ENCODE measurements around the gene DOC2A.
"Not testable (repeated sequence)": the region's sequence is repeated elsewhere in the genome, so short reads cannot be mapped to it uniquely, and the experiment has no call there.

The DOC2A gene

DNA sequence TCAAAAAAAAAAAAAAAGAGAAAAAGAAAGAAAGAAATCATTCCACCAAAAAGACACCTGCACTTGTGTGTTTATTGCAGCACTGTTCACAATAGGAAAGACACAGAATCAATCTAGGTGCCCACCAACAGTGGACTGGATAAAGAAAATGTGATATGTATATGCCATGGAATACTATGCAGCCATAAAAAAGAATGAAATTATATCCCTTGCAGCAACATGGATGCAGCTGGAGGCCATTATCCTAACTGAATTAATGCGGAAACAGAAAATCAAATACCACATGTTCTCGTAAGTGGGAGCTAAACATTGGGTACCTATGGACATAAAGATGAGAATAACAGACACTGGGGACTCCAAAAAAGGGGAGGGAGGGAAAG is 6.4 kb upstream of the DOC2A start:
- TF ChIP-seq, protein P1, sequence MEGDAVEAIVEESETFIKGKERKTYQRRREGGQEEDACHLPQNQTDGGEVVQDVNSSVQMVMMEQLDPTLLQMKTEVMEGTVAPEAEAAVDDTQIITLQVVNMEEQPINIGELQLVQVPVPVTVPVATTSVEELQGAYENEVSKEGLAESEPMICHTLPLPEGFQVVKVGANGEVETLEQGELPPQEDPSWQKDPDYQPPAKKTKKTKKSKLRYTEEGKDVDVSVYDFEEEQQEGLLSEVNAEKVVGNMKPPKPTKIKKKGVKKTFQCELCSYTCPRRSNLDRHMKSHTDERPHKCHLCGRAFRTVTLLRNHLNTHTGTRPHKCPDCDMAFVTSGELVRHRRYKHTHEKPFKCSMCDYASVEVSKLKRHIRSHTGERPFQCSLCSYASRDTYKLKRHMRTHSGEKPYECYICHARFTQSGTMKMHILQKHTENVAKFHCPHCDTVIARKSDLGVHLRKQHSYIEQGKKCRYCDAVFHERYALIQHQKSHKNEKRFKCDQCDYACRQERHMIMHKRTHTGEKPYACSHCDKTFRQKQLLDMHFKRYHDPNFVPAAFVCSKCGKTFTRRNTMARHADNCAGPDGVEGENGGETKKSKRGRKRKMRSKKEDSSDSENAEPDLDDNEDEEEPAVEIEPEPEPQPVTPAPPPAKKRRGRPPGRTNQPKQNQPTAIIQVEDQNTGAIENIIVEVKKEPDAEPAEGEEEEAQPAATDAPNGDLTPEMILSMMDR (IDR thresholded peaks at IDR 0.05; ENCODE audit: insufficient read depth, missing control alignments): no peak
- no peak for FAIRE-seq
- no peak for DNase-seq (ENCODE audit: insufficient read length, low spot score)

DNA sequence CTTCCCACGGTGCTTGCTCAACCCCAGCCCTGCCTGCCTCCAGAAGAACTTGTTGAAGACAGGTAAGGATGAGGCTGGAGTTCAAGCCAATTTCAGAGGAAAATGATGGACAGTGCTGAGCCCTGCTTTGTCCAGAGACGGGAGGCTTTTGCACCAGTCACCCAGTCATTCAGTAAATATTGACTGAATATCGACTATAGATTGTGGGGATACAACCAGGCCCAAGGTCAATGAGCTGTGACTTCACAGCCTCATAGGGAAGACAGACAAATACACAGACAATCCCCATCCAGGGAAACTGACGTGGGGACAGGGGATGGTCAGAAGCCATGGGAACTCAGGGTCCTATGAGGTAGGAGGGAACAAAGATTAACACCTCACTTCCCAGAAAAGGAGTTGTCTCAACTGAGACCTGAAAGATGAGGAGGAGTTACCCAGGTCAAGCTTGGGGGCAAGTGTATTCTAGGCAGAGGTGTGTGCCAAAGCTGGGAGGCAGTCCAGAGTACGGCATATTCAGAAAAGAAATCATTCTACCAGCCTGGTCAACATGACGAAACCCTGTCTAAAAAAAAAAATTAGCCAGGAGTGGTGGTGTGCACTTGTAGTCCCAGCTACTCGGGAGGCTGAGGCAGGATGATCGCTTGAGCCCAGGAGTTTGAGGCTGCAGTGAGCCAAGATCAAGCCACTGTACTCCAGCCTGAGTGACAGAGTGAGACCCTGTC is 5.9 kb upstream of the DOC2A start:
- TF ChIP-seq, protein P1 (IDR thresholded peaks at IDR 0.05; ENCODE audit: insufficient read depth, missing control alignments): no peak
- no peak for FAIRE-seq

DNA sequence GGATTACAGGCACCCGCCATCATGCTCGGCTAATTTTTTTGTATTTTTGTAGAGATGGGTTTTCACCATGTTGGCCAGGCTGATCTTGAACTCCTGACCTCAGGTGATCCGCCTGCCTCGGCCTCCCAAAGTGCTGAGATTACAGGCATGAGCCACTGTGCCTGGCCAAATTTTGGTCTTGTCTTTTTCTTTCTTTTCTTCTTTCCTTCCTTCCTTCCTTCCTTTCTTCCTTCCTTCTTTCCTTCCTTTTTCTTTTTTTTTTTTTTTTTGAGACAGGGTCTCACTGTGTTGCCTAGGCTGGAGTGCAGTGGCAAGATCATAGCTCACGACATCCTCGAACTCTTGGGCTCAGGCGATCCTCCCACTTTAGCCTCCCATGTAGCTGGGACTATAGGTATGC is 4.6 kb upstream of the DOC2A start:
- not testable (repeated sequence) for FAIRE-seq; DNase-seq (ENCODE audit: insufficient read length, low spot score)

More for the DNA sequence above, 5.9 kb upstream of the DOC2A start:
- no peak for DNase-seq (ENCODE audit: insufficient read length, low spot score)

DNA sequence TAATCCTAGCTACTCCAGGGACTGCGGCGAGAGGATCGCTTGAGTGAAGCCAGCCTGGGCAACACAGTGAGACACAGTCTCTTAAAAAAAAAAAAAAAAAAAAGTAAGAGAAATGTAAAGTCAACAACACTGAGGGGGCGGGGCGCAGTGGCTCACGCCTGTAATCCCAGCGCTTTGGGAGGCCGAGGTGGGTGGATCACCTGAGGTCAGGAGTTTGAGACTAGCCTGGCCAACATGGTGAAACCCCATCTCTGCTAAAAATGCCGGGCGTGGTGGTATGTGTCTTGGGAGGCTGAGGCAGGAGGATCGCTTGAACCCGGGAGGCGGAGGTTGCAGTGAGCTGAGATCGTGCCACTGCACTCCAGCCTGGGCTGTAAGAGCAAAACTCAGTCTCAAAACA is 1.8 kb upstream of the DOC2A start:
- FAIRE-seq; DNase-seq (ENCODE audit: insufficient read length, low spot score): not testable (repeated sequence)

DNA sequence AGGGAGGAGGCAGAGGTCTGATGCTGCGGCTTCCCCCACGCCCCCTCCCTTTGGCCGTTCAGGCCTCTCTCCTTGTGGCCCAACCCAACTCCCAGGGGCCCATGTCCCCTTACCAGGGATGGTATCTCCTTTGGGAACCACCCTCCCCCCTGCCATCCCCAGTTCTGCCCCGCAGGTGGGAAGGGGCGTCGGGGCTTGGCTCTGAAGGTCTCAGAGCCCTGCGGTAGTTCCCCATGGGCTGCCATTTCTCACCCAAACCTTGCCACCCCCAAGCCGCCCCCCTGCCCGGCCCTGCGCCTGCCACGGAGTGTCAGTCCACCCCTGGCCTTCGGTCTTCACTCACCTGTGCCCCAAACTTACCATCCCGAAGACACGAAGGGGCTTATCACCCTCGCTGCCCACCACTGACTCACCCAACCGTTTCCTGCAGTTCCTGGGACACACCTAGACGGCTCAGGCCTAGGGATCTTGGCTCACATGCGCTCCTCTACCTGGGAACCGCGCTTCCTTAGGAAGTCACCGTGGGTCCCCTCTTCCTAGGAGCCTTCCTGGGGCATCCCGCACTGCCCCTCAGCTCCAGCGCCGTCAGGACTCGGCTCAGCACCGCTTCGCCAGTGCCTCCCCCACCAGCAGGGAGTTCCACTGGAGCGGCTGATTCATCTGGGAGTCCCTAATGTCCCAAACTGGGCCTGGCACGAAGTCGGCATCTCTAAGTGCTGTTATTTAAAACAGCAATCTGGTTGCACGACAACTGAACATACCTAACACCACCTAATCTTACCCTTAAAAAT is 1.1 kb upstream of the DOC2A start:
- TF ChIP-seq, protein P1 (IDR thresholded peaks at IDR 0.05; ENCODE audit: insufficient read depth, missing control alignments): no peak
- DNase-seq (ENCODE audit: insufficient read length, low spot score): no peak
- no peak for FAIRE-seq

DNA sequence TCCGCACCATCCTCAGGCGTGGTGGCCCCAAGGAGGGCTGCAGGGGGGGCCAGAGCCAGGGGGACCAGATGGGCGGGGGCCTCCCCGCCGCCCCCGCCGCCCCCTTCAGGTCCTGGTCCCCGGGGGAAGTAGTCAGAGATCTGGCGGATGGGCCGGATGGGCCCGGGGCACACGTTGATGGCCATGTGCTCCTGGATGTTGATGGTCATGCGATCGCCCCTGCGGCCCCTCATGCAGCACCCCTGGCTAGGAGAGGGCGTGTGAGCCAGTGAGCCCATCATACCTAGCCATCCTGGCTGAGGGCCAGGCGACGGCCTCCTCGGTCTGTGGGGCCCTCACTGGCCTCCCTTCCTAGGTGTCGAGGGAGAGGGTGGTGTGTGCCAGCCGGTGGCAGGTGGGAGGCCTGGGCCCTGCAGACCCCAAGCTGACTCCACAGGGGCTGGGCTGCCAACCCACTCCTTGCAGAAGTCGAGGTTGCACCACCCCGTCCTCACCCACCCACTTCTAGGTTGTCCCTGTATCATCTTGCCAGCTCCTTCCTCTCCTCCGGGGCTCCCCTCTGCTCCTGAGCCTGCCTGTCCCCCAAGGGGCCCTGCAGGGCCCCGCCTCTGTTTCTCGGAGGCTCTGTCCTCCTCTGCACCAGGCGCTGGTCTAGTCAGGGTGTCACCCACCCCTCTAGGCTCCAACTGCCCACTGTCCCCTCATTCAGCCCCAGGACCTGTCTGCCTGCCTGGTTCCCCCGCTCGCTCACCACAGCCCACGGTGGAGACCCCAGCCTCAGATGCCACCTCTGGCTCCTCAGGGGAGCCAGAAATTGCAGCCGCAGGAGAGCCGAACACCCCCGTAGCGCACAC is 610 bp downstream of the DOC2A start:
- no peak for FAIRE-seq
- TF ChIP-seq, protein P1 (IDR thresholded peaks at IDR 0.05; ENCODE audit: insufficient read depth, missing control alignments): no peak
- no peak for DNase-seq (ENCODE audit: insufficient read length, low spot score)

DNA sequence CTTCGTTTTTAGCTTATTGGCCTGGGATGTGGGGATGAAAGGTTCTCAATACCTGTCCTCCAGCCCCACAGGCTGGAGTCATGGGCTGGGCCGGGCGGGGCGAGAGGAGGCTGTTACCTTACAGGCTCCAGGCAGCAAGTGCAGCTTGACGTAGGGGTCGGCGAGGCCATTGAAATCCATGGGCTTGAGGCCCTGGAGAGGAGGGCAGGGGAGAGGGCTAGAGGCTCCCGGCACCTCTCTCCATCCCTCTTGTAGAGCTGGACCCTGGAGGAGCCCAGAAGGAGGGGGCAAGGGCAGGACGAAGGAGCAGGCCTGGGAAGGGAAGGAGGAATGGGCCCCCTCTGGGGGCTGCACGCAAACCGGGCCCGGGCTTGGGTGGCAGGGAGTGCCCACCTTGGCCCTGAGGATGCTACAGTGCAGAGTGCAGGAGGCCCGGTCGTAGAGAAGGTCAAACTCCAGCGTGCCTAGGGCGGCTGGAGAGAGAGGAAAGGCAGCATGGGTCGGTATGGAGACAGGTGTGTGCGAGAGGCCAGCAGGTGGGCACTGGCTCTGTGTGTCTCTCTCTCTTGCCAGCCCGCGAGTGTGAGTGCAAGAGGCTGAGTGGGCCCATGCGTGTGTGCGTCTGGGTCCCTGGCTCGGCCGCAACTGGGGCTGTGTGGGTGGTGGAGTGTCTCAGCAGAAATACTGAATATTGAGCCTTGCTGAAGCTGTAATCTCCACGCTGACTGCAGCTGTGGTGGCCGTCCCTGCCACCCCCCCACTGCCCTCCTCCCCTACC is 1.6 kb downstream of the DOC2A start:
- TF ChIP-seq, protein P1 (IDR thresholded peaks at IDR 0.05; ENCODE audit: insufficient read depth, missing control alignments): no peak
- FAIRE-seq (no peak), DNase-seq (ENCODE audit: insufficient read length, low spot score) (no peak)
